Skin epidermis (tissue), 12 donors: ENCODE data around the gene OTX1.

Source experiments
- H3K27ac ChIP-seq, 21 experiments: fragments of 200-600 bp; sonication (generic) in 11 of 21; one replicate each; pipeline ENCODE4 v1.5.0; 2020; ENCODE audit warnings: mild to moderate bottlenecking in 3 of 21, inconsistent platforms in 2 of 21, moderate library complexity in 2 of 21
- H3K4me3 ChIP-seq, 7 experiments: fragments of 200-600 bp; sonication (generic) in 2 of 7; one replicate each; pipeline ENCODE4 v1.5.0; 2020; ENCODE audit warnings: inconsistent platforms in 2 of 7, mild to moderate bottlenecking in 2 of 7, moderate library complexity in 1 of 7

OTX1 gene

DNA sequence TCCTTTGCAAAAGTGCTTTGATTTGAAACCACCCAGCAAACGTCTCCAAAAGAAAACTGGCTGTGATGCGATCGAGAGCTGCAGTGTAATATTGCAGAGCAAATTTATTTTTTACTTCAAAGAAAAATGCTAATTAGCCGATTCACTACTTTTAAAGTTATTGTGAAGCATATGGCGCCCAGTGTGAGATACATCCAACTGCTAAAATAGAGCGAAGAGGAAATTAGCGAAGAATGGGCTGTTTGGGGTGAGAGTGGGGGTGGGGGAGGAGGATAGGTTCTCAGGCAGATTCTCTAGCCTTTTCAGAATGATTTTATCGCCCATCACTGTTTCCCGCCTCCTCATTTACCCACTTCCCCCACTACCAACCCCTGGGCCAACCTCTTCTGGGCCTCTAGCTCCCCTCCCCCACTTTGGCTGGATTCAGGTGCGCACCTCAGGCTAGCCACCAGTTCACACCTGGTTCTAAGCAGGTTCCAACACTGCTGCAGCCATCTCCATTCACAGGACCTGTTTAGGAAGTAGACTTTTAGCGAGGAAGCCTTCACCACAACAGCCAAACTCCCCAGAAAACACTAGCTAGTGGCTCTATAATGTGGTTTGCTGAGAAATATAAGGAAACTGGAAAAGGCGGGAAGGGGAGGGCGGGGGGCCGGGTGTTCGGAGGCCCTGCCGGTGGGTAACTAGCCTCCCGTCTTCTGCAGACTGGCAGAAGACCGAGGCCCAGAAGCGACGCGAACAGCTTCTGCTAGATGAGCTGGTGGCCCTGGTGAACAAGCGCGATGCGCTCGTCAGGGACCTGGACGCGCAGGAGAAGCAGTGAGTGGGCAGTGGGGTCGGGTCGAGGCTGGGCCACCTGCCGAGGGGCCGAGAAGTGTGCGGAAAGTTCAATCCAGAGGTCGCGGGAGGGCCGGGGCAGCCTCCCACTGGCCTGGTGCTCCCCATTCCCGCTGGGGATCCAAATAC is 6.0 kb upstream of the OTX1 start:
- peak overlapping the region in 1 of 21 experiments; percentile 76 for H3K27ac ChIP-seq
- peak overlapping the region in 1 of 7 experiments; percentile 7 for H3K4me3 ChIP-seq

DNA sequence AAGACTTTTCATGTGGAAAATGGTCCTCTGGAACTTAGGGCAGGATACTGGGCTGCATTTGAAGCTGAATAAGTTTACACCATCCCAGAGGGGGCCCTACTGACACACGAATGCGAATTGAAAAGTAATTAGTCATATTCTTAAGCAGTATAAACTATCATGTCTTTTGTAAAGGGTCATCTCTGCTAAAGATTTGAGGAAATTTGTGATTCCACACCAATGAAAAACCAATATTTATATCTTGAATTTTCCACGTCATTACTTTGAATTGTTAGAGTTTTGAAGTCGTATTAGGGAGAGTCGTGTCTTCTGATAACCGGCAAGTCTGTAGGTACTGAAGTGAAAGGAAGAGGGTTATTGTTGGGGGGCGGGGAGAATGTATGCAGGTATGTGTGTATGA is 4.1 kb upstream of the OTX1 start:
- peak overlapping the region in 7 of 21 experiments; percentile 80 to 89 (median 86) for H3K27ac ChIP-seq
- peak overlapping the region in 2 of 7 experiments; percentile 60 to 61 for H3K4me3 ChIP-seq

DNA sequence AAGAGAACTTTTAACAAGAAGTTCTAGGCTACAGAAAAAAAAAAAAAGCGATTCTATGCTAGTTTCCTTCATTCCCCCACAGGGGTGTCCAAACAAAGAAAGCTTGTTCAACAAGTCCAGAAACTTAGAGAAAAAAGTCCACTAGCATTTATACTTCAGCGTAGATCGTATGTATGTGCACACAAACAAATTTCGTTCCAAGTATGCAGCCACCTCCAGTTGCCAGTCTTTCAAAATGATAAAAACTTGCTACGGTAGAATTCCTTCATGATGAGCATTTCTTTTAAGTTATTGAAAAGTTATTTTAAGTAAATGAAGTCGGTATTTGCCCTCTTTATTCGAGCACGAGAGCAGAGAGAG is 3.7 kb upstream of the OTX1 start:
- Histone ChIP-seq H3K4me3 (peak overlapping the region in 5 of 7 experiments; percentile 37 to 61 (median 52)), H3K27ac (peak overlapping the region in 13 of 21 experiments; percentile 22 to 89 (median 81))

DNA sequence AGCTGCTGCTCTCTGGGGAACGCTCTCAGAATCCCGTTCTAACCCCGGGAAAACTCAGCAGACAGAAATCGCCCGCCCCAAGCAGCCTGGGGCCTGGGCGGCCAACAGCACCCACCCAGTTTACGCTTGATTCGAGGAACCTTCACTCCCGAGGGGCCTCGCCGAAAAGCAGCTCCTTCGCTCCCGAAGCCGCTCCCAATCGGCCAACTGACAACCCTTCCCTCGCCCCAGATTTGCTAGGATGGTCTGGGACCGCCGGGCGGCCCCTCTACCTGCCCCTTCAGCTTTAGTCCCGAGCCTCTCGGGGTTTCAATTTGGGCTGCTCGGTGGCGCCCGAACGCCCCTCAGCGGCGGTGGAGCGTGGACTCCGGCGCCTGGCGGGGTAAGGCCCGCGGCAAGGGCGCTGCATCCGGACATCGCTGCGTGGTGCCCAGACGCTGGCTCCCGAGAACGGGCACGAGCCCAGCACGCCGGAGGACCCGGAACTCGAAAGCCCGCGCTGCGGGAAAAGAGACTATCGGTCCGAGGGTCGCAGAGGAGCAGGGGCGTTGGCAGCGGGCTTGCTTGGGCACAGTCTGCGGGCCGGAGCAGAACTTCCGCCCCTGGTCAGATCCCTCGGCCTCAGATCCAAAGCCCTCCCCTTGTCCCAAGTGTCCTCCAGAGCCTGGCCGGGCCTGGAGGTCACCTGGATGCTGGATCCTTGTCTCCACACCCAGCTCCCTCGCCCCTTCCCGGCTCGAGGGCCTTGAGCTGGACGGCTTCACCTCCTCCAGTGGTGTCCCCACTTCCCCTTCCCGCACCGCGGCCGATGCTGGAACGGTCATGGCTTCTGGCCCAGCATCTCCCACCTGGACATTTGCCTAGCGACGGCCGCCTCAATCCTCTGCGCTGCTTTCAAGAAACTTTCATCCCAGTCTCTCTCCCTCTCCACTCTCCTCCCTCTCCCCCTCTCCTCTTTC is 3.0 kb upstream of the OTX1 start:
- H3K27ac ChIP-seq, result peak overlapping the region in 15 of 21 experiments; percentile 6 to 89 (median 80)
- H3K4me3 ChIP-seq, result peak overlapping the region; percentile 27 to 61 (median 52)

DNA sequence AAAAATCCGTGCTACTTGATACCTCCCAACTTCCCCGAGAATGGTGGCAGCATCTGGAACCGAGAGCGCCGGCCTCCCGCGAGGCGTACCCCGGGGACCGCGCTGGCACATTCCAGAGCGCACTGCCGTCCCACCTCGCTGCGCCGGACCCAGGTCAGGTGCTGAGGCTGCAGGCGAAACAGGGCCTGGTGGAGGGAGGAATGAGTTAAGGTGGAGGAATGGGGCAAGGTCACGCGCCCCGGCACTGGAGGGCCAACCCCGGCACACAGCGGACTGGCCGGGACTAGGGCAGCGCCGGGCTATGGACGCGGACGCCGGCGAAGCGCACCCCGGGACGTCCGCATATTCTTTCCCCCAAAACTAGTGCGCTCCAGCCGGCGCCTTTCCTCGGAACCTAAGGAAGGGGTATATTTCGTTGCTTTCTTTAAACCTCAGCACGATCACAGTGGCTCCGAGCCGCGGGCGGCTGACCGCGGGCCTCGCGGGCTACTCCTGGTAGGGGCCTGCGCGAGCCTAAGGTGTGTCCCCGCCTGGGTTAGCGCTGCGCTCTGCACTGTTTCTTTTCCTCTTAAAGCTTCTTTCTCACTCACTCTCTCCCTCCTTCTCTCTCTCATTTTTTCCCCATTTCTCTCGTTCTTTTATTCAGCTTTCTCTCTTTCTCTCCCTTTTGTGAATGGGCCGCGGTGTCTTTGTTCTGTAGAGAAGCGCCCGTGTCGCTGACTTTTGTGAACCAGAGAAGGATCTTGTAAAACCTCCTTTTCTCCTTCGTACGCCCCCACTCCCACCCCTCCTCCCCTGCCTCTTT is 2.1 kb upstream of the OTX1 start:
- Histone ChIP-seq H3K4me3 (peak overlapping the region; percentile 37 to 61 (median 52)), H3K27ac (peak overlapping the region in 15 of 21 experiments; percentile 8 to 89 (median 80))

DNA sequence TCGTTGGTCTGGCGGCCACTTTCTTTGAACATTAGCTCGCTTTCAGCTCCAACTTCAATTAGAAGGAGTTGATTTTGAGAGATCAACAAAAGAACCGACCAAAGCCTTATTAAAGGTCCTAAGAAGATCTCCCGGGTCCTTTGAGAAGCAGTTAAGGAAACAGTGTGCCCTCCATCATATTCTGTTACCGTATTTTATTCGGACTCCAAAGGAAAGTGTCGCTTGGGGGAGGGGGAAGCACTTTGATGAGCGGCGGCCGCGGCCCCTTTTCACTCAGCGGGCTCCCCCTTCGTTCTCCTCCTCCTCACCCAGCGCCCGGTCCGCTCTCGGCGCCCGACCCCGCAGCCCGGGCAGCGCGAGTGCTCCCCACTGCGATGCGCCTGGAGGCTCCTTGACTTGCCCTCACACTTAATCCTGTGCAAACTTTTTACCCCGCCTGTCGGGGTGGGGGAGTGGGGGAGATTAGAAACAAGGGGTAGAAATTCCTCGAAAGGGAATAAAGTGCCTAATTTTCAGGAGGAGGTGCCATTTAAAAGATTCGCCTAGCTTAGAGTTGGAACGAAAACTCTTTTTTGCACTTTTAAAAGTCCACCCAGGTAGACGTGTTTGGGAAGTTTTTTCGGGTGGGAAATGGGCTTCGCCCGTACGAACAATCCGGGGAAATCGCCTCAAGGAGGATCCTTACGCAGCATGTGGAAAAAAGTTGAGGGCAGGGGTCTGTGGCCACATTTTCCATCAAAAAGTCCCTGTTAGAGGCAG is 1.2 kb upstream of the OTX1 start:
- Histone ChIP-seq H3K27ac (peak overlapping the region in 18 of 21 experiments; percentile 28 to 89 (median 78)), H3K4me3 (peak overlapping the region; percentile 37 to 61 (median 52))

DNA sequence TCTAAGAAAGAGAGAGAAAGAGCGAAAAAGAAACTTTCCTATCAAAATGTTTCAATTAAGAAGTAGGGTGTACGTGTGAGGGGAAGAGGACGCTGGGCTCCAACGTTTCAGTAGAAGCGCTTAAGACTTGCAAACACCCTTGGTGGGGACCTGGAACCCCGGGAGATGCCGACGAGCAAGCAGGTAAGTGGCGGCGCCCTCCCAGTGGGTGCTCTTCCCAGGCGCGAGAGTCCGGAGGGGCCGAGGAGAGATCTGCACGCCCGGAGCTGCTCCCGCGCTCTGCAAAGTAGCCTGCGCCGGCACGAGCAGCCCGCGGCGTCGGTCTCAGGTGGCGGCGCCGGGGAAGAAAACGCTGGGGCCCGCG is 678 bp upstream of the OTX1 start:
- H3K27ac ChIP-seq, result peak overlapping the region in 20 of 21 experiments; percentile 25 to 89 (median 75)
- peak overlapping the region; percentile 37 to 61 (median 52) for H3K4me3 ChIP-seq

DNA sequence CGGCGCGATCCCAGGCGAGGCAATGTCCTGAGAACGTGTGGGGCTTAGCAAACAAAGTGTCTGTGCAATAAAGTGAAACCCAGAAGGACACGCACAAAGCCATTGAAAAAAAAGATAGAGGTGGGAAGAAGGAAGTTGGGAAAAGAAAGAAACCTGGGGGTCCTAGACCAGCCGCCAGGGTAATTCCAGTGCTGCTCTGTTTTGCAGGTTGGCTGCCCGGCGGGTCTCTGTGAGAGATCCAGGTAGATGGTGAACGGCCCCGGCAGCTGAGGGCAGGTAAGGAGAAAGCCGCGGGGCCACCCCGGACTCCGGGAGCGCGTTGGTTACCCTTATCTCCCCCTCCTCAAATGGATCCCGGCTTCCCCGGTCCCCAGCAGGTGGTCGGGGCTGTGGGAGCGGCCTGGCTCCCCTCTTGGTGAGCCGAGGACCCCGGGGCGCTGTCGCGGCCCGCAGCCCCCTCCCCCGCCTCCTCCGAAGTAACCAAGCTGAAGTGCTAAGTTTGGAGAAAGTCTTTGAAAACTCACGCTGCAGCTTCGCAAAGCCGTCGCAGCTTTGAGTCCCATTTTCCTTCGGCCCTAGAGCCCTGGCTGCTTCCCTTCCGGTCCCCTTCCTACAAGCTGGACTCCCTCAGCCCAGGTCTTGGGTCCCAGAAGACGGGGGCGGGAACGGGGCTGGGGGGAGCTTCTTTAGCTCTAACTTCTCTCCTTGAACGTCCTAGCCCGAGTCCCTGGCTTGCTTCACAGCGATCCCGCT is 588 bp downstream of the OTX1 start:
- Histone ChIP-seq H3K4me3 (peak overlapping the region; percentile 37 to 61 (median 52)), H3K27ac (peak overlapping the region in 17 of 21 experiments; percentile 22 to 89 (median 71))

DNA sequence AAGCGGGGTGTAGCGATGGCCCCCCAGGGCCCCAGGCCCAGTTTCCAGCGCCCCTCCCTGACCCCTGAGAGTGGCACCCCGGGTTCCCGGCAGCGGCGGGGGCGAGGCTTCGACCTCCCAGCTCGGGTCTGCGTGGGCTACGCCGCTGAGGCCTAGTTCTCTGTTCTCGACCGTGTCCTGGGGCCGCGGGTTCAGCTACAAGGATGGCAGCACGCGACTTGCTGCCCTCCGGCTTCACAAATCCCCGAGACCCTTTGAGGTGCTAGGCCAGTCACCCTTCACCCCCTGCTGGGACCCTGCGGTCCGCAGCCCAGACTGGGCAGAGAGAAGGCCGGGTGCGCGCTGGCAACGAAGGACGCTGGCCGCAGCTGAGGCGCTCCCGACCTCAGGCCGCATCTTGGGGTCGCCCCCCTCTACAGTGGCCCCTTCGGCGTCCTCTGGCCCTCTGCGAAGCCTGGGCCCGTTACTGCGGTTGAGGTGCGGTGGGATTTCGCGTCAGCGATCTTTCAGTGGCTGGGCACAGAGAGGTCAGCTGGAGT is 1.2 kb downstream of the OTX1 start:
- H3K27ac ChIP-seq, result peak overlapping the region in 9 of 21 experiments; percentile 47 to 89 (median 84)
- H3K4me3 ChIP-seq, result peak overlapping the region; percentile 37 to 61 (median 52)

DNA sequence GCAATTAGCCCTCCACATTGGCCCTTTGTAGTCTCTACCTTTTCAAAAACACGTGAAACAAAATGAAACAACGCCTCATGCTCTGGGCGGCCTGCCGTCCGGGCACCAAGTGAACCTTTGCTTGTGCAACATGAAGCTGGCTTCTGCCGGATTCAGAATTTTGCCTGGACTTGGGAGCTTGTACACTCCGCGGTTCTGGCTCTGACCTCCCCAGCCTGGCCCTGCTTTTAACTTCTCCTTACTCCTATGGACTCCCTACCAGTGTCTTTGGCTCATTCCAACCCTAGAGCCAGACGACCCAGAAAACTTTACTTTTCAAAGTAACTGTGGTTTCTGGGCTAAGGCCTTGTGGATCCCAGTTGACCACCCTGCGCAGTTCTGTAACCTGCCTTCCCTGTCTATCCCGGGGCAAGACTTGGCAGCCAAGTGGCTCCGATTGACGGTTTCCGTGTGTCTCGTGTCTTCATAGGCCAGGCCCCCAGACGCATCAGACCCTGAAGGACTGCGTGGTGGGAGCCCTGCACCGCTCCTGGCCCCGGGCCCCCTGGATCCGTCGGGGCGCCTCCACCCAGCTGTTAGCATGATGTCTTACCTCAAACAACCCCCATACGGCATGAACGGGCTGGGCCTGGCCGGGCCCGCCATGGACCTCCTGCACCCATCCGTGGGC is 1.9 kb downstream of the OTX1 start:
- peak overlapping the region in 2 of 7 experiments; percentile 37 to 51 for H3K4me3 ChIP-seq
- peak overlapping the region in 4 of 21 experiments; percentile 81 to 87 (median 85) for H3K27ac ChIP-seq

DNA sequence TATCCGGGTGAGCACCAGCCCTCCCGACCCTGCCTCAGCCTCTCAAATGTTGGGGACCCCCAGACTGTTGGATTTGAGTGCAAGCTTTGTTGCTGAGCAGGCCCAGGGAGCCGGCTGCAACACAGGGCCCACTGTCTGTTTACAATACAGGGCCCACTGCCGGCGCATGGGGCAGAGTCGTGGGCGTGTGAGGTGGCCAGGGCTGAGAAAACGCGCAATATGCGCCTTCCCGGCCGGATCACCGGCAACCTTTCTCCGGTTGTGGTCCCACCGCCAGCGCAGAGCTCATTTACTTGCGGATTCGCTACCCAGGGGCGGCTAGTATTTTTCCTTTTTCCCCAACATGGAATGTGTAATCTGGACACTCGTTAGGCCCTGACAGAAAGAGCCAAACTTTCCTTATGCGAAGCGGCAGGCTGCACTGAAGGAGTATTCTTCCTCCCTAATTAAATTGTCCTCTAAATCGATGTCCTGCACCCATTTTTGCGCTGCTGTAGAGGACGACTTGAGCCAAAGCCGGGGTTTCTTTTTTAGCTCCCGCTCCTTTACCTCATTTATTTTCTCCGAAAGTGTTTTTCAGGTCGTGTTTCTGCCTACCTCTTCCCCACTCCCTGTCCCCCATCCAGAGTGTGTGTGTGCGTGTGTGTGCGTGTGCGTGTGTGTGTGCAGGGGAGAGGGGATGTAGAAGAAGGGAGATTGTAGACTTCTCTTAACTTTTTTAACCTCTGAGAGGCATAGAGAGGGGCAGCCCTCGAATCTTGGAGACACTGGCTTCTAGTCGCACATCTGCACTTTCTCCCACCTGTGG is 2.7 kb downstream of the OTX1 start:
- no peak overlapping the region for H3K4me3 ChIP-seq

DNA sequence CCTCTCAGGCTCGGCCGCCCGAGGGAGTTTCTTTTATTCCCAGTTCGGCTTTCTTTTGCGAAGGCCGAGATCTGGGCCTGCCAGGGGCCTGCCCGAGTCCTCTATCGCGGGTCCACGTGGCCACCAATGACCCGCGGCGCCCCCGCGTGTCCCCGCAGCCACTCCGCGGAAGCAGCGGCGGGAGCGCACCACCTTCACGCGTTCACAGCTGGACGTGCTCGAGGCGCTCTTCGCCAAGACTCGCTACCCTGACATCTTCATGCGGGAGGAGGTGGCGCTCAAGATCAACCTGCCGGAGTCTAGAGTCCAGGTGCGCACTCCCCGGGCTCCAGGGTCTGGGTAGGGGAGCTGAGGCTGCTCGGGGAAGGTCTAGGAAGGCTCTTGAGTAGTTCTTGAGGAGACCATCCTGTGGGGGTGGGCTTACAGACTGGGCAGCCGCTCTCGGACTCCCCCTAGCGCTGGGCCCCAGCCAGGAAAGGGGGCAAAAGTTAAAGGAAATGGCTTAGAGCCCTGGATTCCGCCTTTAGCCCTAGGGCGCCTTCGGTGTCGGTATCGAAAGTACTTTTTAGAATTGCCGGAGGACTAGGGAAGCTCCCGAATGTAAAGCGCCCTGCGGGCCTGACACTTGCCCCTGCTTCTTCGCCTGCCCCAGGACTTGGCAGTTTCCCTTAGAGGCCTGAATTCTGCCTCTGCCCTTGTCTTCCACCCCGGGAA is 3.4 kb downstream of the OTX1 start:
- peak overlapping the region in 2 of 7 experiments; percentile 6 to 13 for H3K4me3 ChIP-seq

More for the DNA sequence above, 2.7 kb downstream of the OTX1 start:
- H3K27ac ChIP-seq, result no peak overlapping the region

DNA sequence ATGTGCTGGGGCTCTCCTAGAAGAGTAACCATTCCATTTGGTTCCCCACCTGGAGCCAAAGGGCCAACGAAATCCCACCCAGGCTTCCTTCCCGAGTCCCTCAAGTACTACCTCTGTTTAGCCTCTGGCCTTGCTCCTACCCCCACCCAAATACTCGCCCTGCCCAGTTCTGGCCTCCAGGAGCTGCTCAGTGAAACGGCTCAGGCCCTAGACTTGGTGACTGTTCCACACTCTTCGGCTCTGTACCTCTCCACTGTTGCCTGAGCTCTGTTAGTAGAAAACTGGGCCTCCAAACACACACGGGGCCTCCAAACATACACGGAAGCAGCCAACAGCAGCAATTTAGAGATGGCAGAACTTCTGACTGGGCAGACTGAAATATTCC is 4.2 kb downstream of the OTX1 start:
- no peak overlapping the region for H3K27ac ChIP-seq
- H3K4me3 ChIP-seq, result no peak overlapping the region

More for the DNA sequence above, 3.4 kb downstream of the OTX1 start:
- H3K27ac ChIP-seq, result no peak overlapping the region

DNA sequence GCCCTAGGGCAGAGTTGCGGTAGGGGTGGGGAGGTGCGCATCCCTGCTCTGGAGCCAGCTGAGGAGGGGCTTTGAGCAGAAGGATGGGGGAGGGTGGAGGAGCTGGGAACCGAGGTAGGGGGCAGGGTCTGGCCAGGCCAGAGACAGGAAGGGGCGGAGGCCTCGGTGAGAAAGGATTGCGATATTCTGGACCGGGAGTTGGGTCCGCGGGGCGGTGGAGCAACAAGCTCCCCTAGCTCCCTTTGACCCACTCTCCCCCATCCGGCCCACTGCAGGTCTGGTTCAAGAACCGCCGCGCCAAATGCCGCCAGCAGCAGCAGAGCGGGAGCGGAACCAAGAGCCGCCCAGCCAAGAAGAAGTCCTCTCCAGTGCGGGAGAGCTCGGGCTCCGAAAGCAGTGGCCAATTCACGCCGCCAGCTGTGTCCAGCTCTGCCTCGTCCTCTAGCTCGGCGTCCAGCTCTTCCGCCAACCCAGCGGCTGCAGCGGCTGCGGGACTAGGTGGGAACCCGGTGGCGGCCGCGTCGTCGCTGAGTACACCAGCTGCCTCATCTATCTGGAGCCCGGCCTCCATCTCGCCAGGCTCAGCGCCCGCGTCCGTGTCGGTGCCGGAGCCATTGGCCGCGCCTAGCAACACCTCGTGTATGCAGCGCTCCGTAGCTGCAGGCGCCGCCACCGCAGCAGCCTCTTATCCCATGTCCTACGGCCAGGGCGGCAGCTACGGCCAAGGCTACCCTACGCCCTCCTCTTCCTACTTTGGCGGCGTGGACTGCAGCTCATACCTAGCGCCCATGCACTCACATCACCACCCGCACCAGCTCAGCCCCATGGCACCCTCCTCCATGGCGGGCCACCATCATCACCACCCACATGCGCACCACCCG is 4.8 kb downstream of the OTX1 start:
- H3K27ac ChIP-seq, result no peak overlapping the region
- no peak overlapping the region for H3K4me3 ChIP-seq
